ENCODE measurements around the gene CEP68.

CEP68 gene, protein sequence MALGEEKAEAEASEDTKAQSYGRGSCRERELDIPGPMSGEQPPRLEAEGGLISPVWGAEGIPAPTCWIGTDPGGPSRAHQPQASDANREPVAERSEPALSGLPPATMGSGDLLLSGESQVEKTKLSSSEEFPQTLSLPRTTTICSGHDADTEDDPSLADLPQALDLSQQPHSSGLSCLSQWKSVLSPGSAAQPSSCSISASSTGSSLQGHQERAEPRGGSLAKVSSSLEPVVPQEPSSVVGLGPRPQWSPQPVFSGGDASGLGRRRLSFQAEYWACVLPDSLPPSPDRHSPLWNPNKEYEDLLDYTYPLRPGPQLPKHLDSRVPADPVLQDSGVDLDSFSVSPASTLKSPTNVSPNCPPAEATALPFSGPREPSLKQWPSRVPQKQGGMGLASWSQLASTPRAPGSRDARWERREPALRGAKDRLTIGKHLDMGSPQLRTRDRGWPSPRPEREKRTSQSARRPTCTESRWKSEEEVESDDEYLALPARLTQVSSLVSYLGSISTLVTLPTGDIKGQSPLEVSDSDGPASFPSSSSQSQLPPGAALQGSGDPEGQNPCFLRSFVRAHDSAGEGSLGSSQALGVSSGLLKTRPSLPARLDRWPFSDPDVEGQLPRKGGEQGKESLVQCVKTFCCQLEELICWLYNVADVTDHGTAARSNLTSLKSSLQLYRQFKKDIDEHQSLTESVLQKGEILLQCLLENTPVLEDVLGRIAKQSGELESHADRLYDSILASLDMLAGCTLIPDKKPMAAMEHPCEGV

DNA sequence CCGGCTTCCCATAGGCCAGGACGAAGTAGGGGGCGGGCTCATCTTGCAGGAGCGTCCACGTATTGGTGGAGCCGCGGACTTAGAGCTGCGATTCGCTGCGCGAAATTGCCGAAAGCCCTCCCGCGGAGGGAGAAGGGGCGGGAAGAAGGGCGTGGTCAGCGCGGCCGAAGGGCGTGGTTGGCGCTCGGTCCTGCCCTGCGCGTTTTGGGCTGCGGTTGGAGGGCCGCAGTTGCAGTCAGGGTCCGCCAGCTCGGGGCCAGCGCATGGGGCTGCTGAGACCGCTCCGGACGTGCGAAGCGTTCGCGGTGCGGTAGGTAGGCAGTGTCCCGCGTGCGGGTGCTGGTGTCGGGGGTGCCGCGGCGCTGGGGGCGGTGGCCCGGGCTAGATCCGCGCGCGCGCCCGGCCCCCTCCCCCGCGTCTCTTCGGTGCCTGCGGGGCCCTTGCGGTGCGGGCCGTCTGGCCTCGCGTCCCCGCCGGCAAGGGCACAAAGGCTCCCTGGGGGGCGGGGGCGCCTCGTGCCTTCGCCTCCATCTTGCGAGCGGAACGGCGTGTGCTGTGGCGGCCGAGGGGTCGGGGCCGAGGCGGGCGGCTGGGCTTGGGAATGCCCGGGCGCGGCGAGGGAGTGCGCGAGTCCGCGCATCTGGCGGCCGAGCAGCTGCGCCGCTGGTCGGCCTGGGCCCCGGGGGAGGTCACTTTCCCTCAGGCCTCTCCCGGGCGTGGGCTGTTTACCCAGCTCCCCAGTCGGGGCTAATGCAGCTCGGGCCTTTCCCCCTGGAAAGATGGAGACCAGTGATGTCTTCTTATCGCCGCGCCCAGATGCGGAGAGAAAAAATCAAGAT lies at the start of gene CEP68:
TSS of gene CEP68 (plus strand) at position 202 of the 839 bp plus-strand sequence. CDS start 13,029 bp downstream, outside the sequence.
- TF ChIP-seq, protein P1, sequence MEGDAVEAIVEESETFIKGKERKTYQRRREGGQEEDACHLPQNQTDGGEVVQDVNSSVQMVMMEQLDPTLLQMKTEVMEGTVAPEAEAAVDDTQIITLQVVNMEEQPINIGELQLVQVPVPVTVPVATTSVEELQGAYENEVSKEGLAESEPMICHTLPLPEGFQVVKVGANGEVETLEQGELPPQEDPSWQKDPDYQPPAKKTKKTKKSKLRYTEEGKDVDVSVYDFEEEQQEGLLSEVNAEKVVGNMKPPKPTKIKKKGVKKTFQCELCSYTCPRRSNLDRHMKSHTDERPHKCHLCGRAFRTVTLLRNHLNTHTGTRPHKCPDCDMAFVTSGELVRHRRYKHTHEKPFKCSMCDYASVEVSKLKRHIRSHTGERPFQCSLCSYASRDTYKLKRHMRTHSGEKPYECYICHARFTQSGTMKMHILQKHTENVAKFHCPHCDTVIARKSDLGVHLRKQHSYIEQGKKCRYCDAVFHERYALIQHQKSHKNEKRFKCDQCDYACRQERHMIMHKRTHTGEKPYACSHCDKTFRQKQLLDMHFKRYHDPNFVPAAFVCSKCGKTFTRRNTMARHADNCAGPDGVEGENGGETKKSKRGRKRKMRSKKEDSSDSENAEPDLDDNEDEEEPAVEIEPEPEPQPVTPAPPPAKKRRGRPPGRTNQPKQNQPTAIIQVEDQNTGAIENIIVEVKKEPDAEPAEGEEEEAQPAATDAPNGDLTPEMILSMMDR (IDR thresholded peaks at IDR 0.05; ENCODE audit: low read depth, low read length, missing control alignments): no peak
- peak within 1 kb of the TSS; percentile 68 for H3K4me3 ChIP-seq (ENCODE audit: low read depth, low read length)
- DNase-seq (ENCODE audit: low read depth): peak; percentile 92

DNA sequence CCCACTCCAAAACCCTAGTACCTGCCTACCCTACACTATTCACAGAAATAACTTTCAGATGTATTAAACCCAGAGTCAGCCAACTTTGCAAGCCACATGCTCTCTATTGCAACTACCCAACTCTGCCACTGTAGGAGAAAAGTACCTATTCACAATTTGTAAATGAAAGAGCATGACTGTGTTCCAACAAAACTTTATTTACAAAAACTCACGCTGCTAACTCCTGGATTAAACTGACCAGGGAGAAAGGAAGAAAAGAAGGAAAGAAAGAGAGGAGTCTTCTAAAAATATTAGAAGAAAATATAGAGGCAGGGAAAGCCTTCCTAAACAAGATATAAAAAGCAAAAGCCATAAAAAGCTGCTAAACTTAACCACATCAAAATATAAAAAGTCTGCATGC lies 42.4 kb upstream of the CEP68 start:
- no peak overlapping the region for H3K4me3 ChIP-seq (ENCODE audit: low read depth, low read length)
- DNase-seq (ENCODE audit: low read depth): no peak
- TF ChIP-seq, protein P1 (IDR thresholded peaks at IDR 0.05; ENCODE audit: low read depth, low read length, missing control alignments): no peak

DNA sequence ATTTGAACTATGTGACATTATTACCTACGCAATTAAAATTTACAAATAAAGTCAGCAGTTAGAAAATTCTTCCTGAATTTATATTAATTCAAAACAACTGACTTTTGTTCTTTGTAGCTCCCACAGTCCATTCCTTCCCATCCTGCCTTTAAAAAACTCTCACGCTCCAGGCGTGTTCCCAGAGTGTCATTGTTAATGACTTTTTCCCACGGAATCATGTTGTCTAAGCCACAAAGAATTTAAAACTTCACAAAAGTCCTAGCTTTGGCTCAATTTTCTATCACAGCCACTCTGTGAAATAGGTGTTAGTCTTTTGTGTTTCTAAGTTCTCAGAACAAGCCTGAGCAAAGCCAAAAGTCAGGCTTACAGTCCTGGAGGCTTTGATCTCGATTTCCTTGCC lies 40.5 kb upstream of the CEP68 start:
- TF ChIP-seq, protein P1 (IDR thresholded peaks at IDR 0.05; ENCODE audit: low read depth, low read length, missing control alignments): no peak
- H3K4me3 ChIP-seq (ENCODE audit: low read depth, low read length): no peak overlapping the region
- no peak for DNase-seq (ENCODE audit: low read depth)

DNA sequence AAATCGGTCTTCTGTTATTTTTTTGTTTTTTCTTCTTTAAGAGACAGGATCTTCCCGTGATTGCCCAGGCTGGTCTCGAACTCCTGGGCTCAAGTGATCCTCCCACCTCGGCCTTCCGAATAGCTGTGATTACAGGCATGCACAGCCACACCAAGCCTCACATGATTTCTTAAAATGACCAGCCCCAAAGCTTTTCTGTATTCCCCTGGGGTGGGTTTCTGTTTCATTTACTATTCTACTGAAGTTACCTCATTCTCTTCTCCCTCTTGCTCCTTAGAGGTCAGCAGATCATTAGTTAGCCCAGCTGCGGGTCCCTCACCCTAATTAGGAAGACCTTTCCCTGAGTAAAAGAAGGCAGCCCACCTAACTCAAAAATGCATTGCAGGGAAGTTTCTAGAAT lies 39.4 kb upstream of the CEP68 start:
- no peak overlapping the region for H3K4me3 ChIP-seq (ENCODE audit: low read depth, low read length)
- no peak for DNase-seq (ENCODE audit: low read depth)
- TF ChIP-seq, protein P1 (IDR thresholded peaks at IDR 0.05; ENCODE audit: low read depth, low read length, missing control alignments): no peak

DNA sequence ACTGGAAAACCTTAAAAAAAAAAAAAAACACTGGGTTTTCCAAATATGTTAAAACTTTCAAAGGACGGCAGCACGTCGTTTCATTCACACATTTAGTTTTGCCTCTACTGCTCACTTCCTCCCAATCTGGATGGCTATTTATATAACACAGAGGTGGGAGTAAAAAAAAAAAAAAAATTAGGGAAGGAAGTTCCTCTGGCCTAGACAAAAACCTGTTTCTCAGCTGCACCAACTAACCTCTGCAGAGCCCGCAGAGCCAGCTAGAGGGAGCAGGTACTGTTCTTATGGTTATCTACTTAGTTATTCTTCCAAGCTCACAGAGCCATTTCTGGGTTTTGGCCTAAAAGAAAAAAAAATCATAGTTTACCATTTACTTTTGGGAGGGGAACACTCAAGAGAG lies 38.9 kb upstream of the CEP68 start:
- DNase-seq (ENCODE audit: low read depth): no peak
- TF ChIP-seq, protein P1 (IDR thresholded peaks at IDR 0.05; ENCODE audit: low read depth, low read length, missing control alignments): peak; percentile 37

DNA sequence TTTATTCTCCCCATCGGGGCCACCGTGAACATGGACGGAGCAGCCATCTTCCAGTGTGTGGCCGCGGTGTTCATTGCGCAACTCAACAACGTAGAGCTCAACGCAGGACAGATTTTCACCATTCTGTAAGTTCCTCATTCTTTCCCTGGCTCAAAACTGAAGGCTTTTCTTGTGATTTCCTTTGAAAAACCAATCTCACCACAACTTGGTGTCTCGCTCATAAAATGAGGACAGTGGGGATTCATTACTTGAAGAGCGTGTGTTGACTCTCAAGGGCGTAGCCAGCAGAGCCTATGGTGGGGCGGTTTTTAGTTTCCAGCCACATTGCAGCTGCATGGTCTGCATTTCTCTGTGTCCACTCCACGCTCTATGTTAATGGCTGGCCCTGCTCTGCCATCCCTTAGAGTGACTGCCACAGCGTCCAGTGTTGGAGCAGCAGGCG lies 38.1 kb upstream of the CEP68 start:
- TF ChIP-seq, protein P1 (IDR thresholded peaks at IDR 0.05; ENCODE audit: low read depth, low read length, missing control alignments): no peak
- H3K4me3 ChIP-seq (ENCODE audit: low read depth, low read length): no peak overlapping the region
- no peak for DNase-seq (ENCODE audit: low read depth)

More for the DNA sequence above, 38.9 kb upstream of the CEP68 start:
- H3K4me3 ChIP-seq (ENCODE audit: low read depth, low read length): no peak overlapping the region
